Superior temporal gyrus (tissue), 1 donor: ENCODE results near the gene PTHLH.

Experiments used
- DNase-seq: peaks from one replicate; pipeline ENCODE4 v3.0.0-alpha.2; 2016; ENCODE audit errors: extremely low spot score

Gene PTHLH

GRCh38 chr12:27937768-27938167 is 34.8 kb downstream of the PTHLH start:
- DNase-seq, result no peak

- no peak for DNase-seq
Measured at GRCh38 chr12:27936196-27936595, 36.3 kb downstream of the PTHLH start.

GRCh38 chr12:27934276-27934675 is 38.3 kb downstream of the PTHLH start:
- DNase-seq, result no peak

GRCh38 chr12:27931390-27931789 is 41.1 kb downstream of the PTHLH start:
- DNase-seq, result no peak

- no peak for DNase-seq
Measured at GRCh38 chr12:27927347-27927746, 45.2 kb downstream of the PTHLH start.

- no peak for DNase-seq
Measured at GRCh38 chr12:27924350-27925135, 48.0 kb downstream of the PTHLH start.

GRCh38 chr12:27922531-27923139 is 49.9 kb downstream of the PTHLH start:
- DNase-seq, result no peak

- no peak for DNase-seq
Measured at GRCh38 chr12:27919671-27920235, 52.8 kb downstream of the PTHLH start.

- DNase-seq, result no peak
Measured at GRCh38 chr12:27915536-27915935, 57.0 kb downstream of the PTHLH start.

GRCh38 chr12:27915021-27915420 is 57.5 kb downstream of the PTHLH start:
- DNase-seq, result no peak

GRCh38 chr12:27913999-27914614 is 58.4 kb downstream of the PTHLH start:
- DNase-seq, result no peak

GRCh38 chr12:27911397-27911796 is 61.1 kb downstream of the PTHLH start:
- DNase-seq, result no peak
